Neuronal stem cell (in vitro differentiated cells): ENCODE measurements around the gene MICAL2.
A peak's percentile ranks its signal among the peaks of the same experiment; 100 is the strongest.

Experiments used
- DNase-seq: peaks from one replicate; pipeline ENCODE4 v3.0.0-alpha.2; 2013; ENCODE audit warnings: low spot score
- H2AFZ ChIP-seq: one replicate; pipeline ENCODE4 v1.6.1; 2013; ENCODE audit warnings: mild to moderate bottlenecking, low read length, inconsistent platforms
- H2AK5ac ChIP-seq: 2 replicates; pipeline ENCODE4 v1.6.1; 2013; ENCODE audit warnings: low read depth, mild to moderate bottlenecking, inconsistent platforms, low read length, moderate library complexity, mixed read lengths
- H2BK120ac ChIP-seq: 2 replicates; pipeline ENCODE4 v1.6.1; 2013; ENCODE audit warnings: low read depth, mild to moderate bottlenecking, inconsistent platforms, low read length, moderate library complexity, mixed read lengths
- H2BK12ac ChIP-seq: one replicate; pipeline ENCODE4 v1.6.1; 2013; ENCODE audit warnings: low read length, inconsistent platforms
- H2BK15ac ChIP-seq: 2 replicates; pipeline ENCODE4 v1.6.1; 2013; ENCODE audit warnings: mild to moderate bottlenecking, low read length, inconsistent platforms, mixed read lengths
- H2BK5ac ChIP-seq: one replicate; pipeline ENCODE4 v1.6.1; 2013; ENCODE audit warnings: inconsistent platforms, mild to moderate bottlenecking, low read length, moderate library complexity
- H3K14ac ChIP-seq: one replicate; pipeline ENCODE4 v1.6.1; 2013; ENCODE audit warnings: low read length, inconsistent platforms
- H3K18ac ChIP-seq: 2 replicates; pipeline ENCODE4 v1.6.1; 2013; ENCODE audit warnings: low read length, inconsistent platforms
- H3K23ac ChIP-seq: 2 replicates; pipeline ENCODE4 v1.6.1; 2013; ENCODE audit warnings: low read depth, mild to moderate bottlenecking, mixed read lengths, low read length, inconsistent platforms; ENCODE audit not compliant: poor library complexity
- H3K27ac ChIP-seq: replicated peaks from 3 replicates; pipeline ENCODE4 v1.5.1; 2013; ENCODE audit warnings: low read length, inconsistent platforms
- H3K27me3 ChIP-seq, 3 experiments: 2 replicates each; pipeline ENCODE4 v1.6.1; 2013; ENCODE audit warnings: low read length in 3 of 3, mild to moderate bottlenecking in 2 of 3, inconsistent platforms in 1 of 3, low read depth in 1 of 3, mixed read lengths in 1 of 3, moderate library complexity in 1 of 3; ENCODE audit not compliant: control insufficient read depth in 3 of 3, insufficient read depth in 3 of 3
- H3K36me3 ChIP-seq, 2 donors: replicated peaks in 1 of 2; 2 replicates each; pipeline ENCODE4 v1.6.1; 2013; ENCODE audit warnings: low read length in 2 of 2; ENCODE audit not compliant: control insufficient read depth in 2 of 2, insufficient read depth in 2 of 2
- H3K4ac ChIP-seq: 2 replicates; pipeline ENCODE4 v1.6.1; 2013; ENCODE audit warnings: inconsistent platforms, mild to moderate bottlenecking, low read length, moderate library complexity
- H3K4me1 ChIP-seq, 2 donors: 1 replicate in 1 of 2; 2 replicates in 1 of 2; pipeline ENCODE4 v1.6.1; 2013; ENCODE audit warnings: low read length in 2 of 2, low read depth in 1 of 2; ENCODE audit not compliant: control insufficient read depth in 2 of 2, insufficient read depth in 1 of 2
- H3K4me2 ChIP-seq: one replicate; pipeline ENCODE4 v1.6.1; 2013; ENCODE audit warnings: mild to moderate bottlenecking, low read length, inconsistent platforms; ENCODE audit not compliant: insufficient read depth, poor library complexity, severe bottlenecking
- H3K4me3 ChIP-seq, 2 donors: 2 replicates each; pipeline ENCODE4 v1.5.1; 2013; ENCODE audit warnings: low read length in 2 of 2, mild to moderate bottlenecking in 2 of 2, inconsistent platforms in 1 of 2, moderate library complexity in 1 of 2
- H3K79me1 ChIP-seq: one replicate; pipeline ENCODE4 v1.6.1; 2013; ENCODE audit warnings: low read depth, mild to moderate bottlenecking, inconsistent platforms, low read length, moderate library complexity
- H3K9ac ChIP-seq: one replicate; pipeline ENCODE4 v1.6.1; 2013; ENCODE audit warnings: mild to moderate bottlenecking, low read depth, low read length, inconsistent platforms; ENCODE audit not compliant: poor library complexity
- H3K9me3 ChIP-seq, 2 donors: replicated peaks in 1 of 2; 2 replicates each; pipeline versions ENCODE3 to v1.6.1; 2013; ENCODE audit warnings: low read length in 2 of 2, mild to moderate bottlenecking in 2 of 2, inconsistent platforms in 1 of 2, low read depth in 1 of 2, mixed read lengths in 1 of 2, moderate library complexity in 1 of 2; ENCODE audit not compliant: control insufficient read depth in 2 of 2, insufficient read depth in 1 of 2
- H4K8ac ChIP-seq: one replicate; pipeline ENCODE4 v1.6.1; 2013; ENCODE audit warnings: low read depth, mild to moderate bottlenecking, inconsistent platforms, low read length, moderate library complexity
- H4K91ac ChIP-seq: one replicate; pipeline ENCODE4 v1.6.1; 2013; ENCODE audit warnings: low read length, low read depth, mild to moderate bottlenecking, inconsistent platforms; ENCODE audit not compliant: poor library complexity
- WGBS, 2 donors: extraction: QIAGEN DNeasy Blood & Tissue Kit; methylation state at CpG; one replicate each; pipeline ENCODE4 v1.1.7; 2013; ENCODE audit warnings: missing lambda C conversion rate in 2 of 2, mixed read lengths in 1 of 2; ENCODE audit not compliant: insufficient read length in 2 of 2, insufficient replicate concordance in 1 of 2; ENCODE audit errors: extremely low coverage in 2 of 2; 5-methylcytosine and 5-hydroxymethylcytosine counted together

Gene MICAL2

DNA sequence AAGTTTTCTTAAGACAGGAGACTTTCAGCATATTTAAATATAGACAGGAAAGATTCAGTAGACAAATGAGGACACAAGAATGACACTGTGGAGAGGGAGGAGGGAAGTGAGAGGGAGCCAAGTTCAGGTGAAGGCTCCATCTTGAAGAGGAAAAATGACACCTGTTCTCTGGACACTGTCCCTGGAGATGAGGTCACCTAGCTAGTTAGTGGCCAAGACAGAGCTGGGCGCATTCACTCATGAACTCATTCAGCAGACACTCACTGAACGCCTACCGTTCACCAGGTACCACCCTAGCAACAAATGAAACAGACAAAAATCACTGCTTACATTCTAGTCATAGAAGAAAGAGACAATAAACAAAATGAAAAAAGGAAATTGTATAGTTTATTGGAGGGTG lies 163.7 kb downstream of the MICAL2 start:
- H3K36me3 ChIP-seq = no peaks in the 10 kb centered on the region
- no peak overlapping the region for H3K14ac ChIP-seq
- DNase-seq = no peak
- no peaks in the 10 kb centered on the region for H3K79me1 ChIP-seq
- H4K91ac ChIP-seq = no peak overlapping the region
- no CpG with 5 or more reads among the region's 3 CpGs for WGBS, 2 donors
- no peaks in the 10 kb centered on the region for H3K9me3 ChIP-seq
- no peak overlapping the region for H3K9ac ChIP-seq
- H3K4me2 ChIP-seq = no peak overlapping the region
- H3K18ac ChIP-seq = no peak overlapping the region
- H3K23ac ChIP-seq = no peak overlapping the region
- no peak overlapping the region for H2BK120ac ChIP-seq
- H4K8ac ChIP-seq = no peak overlapping the region
- no peak overlapping the region for H2BK5ac ChIP-seq
- H3K4ac ChIP-seq = no peak overlapping the region
- no peak overlapping the region for H3K27ac ChIP-seq
- H2AK5ac ChIP-seq = no peak overlapping the region
- H2BK12ac ChIP-seq = no peak overlapping the region
- H2AFZ ChIP-seq = no peak overlapping the region
- no peaks in the 10 kb centered on the region for H3K27me3 ChIP-seq
- peaks cover 2 to 4% of the 10 kb centered on the region in 2 donors for H3K4me1 ChIP-seq
- no peak overlapping the region for H3K4me3 ChIP-seq
- no peak overlapping the region for H2BK15ac ChIP-seq

DNA sequence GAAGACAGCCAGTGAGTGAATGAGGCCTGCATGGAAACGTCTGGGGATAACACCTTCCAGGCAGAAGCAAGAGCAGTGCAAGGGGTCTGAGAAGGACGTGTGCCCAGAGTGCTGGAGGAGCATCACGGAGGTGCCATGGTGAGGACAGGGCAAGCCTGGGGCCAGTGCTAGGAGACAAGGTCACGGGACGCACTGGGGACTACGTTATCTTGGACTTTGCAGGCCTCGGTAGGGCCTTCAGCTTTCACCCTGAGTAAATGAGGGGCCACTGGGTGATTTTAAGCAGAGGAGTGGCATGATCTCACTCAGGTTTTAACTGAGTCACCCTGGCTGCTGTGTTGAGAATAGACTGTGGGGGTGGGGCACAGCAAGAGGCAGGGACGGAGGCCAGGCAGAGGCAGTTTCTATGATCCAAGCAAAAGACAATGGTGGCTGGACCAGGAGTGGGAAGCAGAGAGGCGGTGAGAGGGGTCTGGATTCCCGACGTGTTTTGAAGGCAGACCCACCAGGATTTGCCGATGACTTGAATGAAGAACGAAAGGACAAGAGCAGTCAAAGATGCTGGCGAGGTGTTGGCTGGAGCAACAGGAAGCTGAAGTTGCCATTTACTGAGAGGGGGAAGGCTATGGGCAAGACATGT lies 164.3 kb downstream of the MICAL2 start:
- H2AK5ac ChIP-seq = no peak overlapping the region
- WGBS, 2 donors = no CpG with 5 or more reads among the region's 14 CpGs
- H2BK5ac ChIP-seq = no peak overlapping the region
- H3K27me3 ChIP-seq = no peaks in the 10 kb centered on the region
- H3K23ac ChIP-seq = peak overlapping the region; percentile 5
- no peak overlapping the region for H4K8ac ChIP-seq
- H3K79me1 ChIP-seq = no peaks in the 10 kb centered on the region
- no peak overlapping the region for H4K91ac ChIP-seq
- DNase-seq = no peak
- no peak overlapping the region for H3K4ac ChIP-seq
- no peaks in the 10 kb centered on the region for H3K4me1 ChIP-seq
- no peak overlapping the region for H2BK12ac ChIP-seq
- H3K9me3 ChIP-seq = no peaks in the 10 kb centered on the region
- H3K27ac ChIP-seq = no peak overlapping the region
- no peak overlapping the region for H3K4me2 ChIP-seq
- no peak overlapping the region for H3K9ac ChIP-seq
- H3K4me3 ChIP-seq = no peak overlapping the region
- no peak overlapping the region for H3K14ac ChIP-seq
- H3K18ac ChIP-seq = no peak overlapping the region
- H3K36me3 ChIP-seq = no peaks in the 10 kb centered on the region
- no peak overlapping the region for H2BK15ac ChIP-seq
- no peak overlapping the region for H2BK120ac ChIP-seq
- H2AFZ ChIP-seq = no peak overlapping the region

DNA sequence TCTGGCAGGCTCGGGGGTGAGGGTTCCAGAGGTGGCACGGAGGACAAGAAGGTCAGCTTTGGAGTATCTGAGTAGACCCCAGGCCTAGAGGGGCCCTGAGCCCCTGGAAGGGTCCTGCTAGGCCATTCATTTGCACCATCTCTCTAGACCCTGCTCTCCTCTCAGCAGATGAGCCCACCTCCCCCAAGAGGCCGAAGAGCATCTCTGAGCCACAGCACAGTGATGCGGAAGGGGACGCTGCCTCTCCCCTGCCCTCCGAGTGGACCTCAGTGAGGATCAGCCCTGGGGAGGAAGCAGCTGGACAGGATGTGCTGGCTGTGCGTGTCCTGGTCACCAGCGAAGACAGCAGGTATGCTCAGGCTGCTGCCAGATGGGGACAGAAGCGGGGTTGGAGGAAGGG lies 165.4 kb downstream of the MICAL2 start:
- Histone ChIP-seq H3K4me2 (no peak overlapping the region), H3K9ac (no peak overlapping the region), H3K4ac (no peak overlapping the region), H3K36me3 (no peaks in the 10 kb centered on the region), H3K23ac (no peak overlapping the region), H3K79me1 (no peaks in the 10 kb centered on the region), H2BK15ac (no peak overlapping the region), H3K4me3 (no peak overlapping the region), H3K18ac (no peak overlapping the region), H2BK5ac (no peak overlapping the region), H2AFZ (no peak overlapping the region), H2BK12ac (peak overlapping the region; percentile 33), H3K27me3 (no peaks in the 10 kb centered on the region), H2BK120ac (no peak overlapping the region), H3K4me1 (no peaks in the 10 kb centered on the region), H3K27ac (no peak overlapping the region), H3K14ac (no peak overlapping the region), H2AK5ac (no peak overlapping the region), H4K91ac (no peak overlapping the region), H4K8ac (peak overlapping the region; percentile 66), H3K9me3 (no peaks in the 10 kb centered on the region)
- WGBS, 2 donors = no CpG with 5 or more reads among the region's 9 CpGs
- no peak for DNase-seq

- no peak overlapping the region for H2BK12ac ChIP-seq
- H2BK120ac ChIP-seq = no peak overlapping the region
- no peak for DNase-seq
- H4K8ac ChIP-seq = no peak overlapping the region
- H2AFZ ChIP-seq = no peak overlapping the region
- no peak overlapping the region for H3K4me3 ChIP-seq
- no peaks in the 10 kb centered on the region for H3K4me1 ChIP-seq
- no peak overlapping the region for H2BK5ac ChIP-seq
- H3K27ac ChIP-seq = no peak overlapping the region
- H2AK5ac ChIP-seq = no peak overlapping the region
- H3K9ac ChIP-seq = no peak overlapping the region
- H4K91ac ChIP-seq = no peak overlapping the region
- no peaks in the 10 kb centered on the region for H3K9me3 ChIP-seq
- H3K14ac ChIP-seq = no peak overlapping the region
- H3K27me3 ChIP-seq = no peaks in the 10 kb centered on the region
- H3K36me3 ChIP-seq = no peaks in the 10 kb centered on the region
- H3K18ac ChIP-seq = no peak overlapping the region
- no peak overlapping the region for H2BK15ac ChIP-seq
- no CpG with 5 or more reads among the region's 6 CpGs for WGBS, 2 donors
- H3K23ac ChIP-seq = no peak overlapping the region
- H3K4me2 ChIP-seq = no peak overlapping the region
- no peaks in the 10 kb centered on the region for H3K79me1 ChIP-seq
- no peak overlapping the region for H3K4ac ChIP-seq
These were observed 166.0 kb downstream of the MICAL2 start for GRCh38 chr11:12276356-12276755.
